GM12892 (cell line): ENCODE data around the gene TIMM44.

Experiments used
- DNase-seq: peaks from one replicate; pipeline ENCODE4 v3.0.0; 2011; ENCODE audit not compliant: insufficient read length
- FAIRE-seq: peaks from 2 replicates; lab custom pipeline; 2011; peaks lifted over from hg19 to GRCh38; lab: Jason Lieb, UNC
- POLR2A ChIP-seq: IDR thresholded peaks from 2 replicates; pipeline ENCODE4 v1.6.1; 2011; ENCODE audit warnings: low read depth, low read length, control low read depth
- POLR2AphosphoS5 ChIP-seq: IDR thresholded peaks from 2 replicates; pipeline ENCODE4 v1.6.1; 2011; ENCODE audit warnings: low read depth, low read length, control low read depth
- TAF1 ChIP-seq: IDR thresholded peaks from 2 replicates; pipeline ENCODE4 v1.6.1; 2011; ENCODE audit warnings: low read depth, mild to moderate bottlenecking, control low read depth, low read length, borderline replicate concordance

Gene TIMM44

DNA sequence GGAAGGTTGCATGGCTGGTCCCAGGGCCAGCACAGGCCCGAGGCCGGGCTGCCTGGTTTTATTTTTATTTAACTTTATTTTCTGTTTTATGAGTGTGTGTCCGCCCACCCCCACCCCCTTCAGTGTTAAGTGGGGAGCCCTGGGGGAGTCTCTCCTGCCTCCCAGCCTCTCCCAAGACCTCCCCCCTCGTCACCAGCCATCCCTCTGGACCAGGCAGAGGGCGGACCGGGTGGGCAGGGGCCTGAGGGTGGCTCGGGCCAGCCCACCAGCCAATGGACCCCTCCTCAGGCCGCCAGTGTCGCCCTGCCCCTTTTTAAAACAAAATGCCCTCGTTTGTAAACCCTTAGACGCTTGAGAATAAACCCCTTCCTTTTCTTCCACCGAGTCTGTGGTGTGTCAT is 29.4 kb downstream of the TIMM44 start:
- no peak for FAIRE-seq
- DNase-seq: no peak
- 0 out of 2 replicates have a peak, but pooled peaks have one; percentile 6 for TF ChIP-seq POLR2AphosphoS5
- no peak for TF ChIP-seq TAF1

DNA sequence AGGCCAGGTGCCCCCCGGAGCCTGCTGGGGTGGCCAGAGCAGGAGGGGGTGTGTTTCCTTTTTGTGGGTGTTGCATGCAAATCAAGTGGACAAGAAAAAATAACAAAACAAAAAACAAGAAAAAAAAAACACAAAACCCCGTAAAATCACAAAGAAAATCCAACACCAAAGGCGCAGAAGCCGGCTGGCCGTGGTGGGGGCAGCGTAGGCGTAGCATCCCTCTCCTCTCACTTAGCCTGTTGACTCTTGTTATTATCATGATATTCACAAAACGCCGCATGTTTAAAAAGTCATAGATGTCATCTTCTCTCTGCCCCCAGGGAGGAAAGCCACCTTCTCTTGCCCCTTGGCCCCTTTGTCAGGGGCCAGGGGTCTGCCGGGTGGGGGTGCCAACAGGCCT is 29.8 kb downstream of the TIMM44 start:
- no peak for TF ChIP-seq TAF1
- TF ChIP-seq POLR2AphosphoS5: peak; percentile 13; the same call in 1 of the 2 replicates
- no peak for FAIRE-seq
- DNase-seq: no peak

DNA sequence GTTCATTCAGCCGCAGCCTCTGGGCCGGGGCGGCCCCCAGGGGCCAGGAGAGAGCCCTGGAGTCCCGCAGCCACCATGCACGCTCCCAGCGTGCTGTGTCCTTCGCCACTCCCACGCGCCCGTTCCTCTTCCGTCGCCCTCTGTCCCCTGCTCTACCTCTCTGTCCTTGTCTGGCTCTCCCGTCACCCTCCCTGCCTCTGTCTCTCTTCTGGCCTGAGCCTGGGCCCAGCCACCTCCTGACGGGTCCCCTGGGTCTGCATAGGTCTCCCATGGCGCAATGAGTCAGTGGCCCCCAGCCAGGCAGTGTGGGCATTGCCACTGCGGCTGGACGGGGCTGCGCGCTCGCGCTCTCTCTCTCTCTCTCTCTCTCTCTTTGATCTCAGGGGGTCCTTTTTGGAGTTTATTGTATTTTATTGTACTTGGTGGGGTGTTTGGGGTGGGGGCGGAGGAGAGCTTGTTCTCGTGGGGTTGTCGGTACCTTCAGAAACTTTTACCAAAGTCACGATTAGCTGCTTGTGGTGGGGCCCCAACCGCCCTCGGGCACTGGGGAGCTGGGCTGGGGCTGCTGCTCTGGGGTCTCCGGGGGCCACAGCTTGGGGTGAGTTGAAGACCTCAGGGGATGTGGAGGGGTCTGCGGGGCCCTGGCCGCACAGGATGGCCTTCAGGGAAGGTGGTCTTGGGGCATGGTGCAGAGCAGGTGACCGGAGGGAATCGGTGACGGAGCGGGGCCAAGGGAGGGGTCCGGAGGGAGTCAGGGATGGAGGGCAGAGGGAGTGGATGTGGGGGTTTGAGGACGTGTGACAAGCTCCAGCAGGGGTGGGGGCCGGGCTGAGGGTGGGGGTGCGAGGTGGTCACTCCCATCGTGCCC is 30.5 kb downstream of the TIMM44 start:
- DNase-seq (no peak), FAIRE-seq (no peak)
- no peak for TF ChIP-seq POLR2AphosphoS5
- TF ChIP-seq TAF1: no peak
- TF ChIP-seq POLR2A: no peak

DNA sequence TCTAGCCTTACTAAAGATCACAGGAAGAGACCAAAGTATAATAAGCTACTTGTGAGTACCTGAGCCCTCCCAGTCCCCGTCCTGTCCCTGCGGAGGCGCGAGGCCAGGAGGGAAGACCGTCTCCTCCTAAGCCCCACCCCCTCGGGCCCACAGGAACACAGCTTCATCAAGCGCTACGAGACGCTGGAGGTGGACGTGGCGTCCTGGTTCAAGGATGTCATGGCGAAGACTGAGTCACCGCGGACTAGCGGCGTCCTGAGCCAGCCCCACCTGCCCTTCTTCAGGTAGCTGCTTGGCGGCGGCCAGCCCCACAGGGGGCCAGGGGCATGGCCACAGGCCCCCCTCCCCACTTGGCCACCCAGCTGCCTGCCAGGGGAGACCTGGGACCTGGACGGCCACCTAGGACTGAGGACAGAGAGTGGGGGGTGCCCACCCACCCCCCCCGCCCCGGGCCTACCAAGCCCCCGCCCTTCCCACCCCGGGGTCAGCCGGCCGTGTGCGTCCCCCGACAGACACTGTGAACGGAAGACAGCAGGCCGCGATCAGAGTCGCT is 31.2 kb downstream of the TIMM44 start:
- no peak for DNase-seq
- TF ChIP-seq POLR2AphosphoS5 (no peak), POLR2A (no peak), TAF1 (no peak)
- no peak for FAIRE-seq

DNA sequence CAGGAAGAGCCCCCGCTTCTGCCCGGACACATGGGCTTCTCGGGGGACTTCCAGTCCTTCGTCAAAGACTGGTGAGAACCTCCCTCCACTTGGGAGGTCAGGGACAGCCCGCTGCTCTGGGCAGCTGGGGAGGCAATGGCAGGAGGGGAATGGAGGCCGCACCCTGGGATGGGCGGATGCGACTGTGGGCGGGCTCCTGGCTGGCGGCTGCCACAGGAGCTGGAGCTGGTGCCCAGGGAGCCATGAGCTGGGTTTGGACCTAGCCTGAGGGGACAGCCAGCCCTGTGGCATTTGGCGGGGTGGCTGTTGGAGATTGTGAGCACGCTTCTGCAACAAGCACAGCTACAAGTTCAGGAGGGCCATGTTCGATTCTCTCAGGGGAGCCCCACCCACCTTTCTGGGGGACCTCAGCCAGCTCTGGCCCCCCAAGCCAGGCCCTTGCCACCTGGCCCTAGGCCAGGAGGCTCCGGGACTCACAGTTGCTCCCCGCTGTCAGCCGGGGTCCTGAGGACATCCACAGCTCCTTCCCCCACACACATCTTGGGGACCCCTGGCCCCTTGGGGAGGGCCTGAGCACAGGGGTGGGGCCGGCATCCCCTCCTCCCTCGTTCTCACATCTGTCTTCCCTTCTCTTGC is 31.8 kb downstream of the TIMM44 start:
- FAIRE-seq (no peak), DNase-seq (no peak)
- TF ChIP-seq POLR2A: no peak
- TF ChIP-seq TAF1: no peak

DNA sequence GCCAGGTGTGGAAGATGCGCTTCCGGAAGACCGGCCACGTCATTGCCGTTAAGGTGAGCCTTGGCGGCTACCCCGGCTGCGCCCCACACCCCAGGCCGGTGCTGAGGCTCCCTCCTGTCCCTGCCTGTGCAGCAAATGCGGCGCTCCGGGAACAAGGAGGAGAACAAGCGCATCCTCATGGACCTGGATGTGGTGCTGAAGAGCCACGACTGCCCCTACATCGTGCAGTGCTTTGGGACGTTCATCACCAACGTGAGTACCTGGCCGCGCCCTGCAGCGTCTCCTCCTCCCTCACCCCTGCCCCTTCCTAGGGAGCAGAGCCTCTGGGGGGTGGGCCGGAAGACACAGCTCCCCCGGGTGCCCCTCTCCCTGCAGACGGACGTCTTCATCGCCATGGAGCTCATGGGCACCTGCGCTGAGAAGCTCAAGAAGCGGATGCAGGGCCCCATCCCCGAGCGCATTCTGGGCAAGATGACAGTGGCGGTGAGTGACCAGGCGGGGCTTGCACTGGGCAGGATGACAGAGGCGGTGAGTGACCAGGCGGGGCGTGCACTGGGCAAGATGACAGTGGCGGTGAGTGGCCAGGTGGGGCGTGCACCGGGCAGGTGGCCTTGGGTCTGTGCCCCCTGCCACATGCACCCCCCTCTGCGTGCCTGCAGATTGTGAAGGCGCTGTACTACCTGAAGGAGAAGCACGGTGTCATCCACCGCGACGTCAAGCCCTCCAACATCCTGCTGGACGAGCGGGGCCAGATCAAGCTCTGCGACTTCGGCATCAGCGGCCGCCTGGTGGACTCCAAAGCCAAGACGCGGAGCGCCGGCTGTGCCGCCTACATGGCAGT is 32.9 kb downstream of the TIMM44 start:
- DNase-seq (no peak), FAIRE-seq (no peak)
- TF ChIP-seq POLR2A: no peak
- TF ChIP-seq TAF1: no peak
- TF ChIP-seq POLR2AphosphoS5: no peak

DNA sequence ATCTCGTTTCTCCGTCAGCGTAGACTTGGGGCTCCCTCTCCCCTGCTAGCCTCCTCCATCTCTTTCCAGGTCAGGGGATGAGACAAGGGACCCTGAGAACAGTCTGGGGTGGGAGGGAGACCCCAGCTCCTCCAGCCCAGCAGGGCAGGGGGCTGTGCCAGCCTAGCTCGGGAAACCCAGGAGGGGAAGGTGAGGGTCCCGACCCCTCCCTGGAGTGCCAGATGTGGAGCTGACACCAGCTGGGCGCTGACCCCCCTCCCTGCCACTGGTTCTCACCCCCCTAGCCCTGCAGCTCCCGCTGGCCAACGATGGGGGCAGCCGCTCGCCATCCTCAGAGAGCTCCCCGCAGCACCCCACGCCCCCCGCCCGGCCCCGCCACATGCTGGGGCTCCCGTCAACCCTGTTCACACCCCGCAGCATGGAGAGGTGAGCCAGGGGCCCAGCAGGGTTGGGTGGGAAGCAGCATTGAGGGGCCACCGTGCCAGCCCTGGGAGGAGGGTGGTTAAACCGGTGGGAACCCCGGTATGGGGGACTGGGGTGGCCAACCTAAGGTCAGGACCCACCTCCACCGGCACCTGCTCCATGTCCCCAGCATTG is 33.9 kb downstream of the TIMM44 start:
- no peak for DNase-seq
- FAIRE-seq: no peak
- TF ChIP-seq POLR2A (no peak), TAF1 (no peak), POLR2AphosphoS5 (no peak)

DNA sequence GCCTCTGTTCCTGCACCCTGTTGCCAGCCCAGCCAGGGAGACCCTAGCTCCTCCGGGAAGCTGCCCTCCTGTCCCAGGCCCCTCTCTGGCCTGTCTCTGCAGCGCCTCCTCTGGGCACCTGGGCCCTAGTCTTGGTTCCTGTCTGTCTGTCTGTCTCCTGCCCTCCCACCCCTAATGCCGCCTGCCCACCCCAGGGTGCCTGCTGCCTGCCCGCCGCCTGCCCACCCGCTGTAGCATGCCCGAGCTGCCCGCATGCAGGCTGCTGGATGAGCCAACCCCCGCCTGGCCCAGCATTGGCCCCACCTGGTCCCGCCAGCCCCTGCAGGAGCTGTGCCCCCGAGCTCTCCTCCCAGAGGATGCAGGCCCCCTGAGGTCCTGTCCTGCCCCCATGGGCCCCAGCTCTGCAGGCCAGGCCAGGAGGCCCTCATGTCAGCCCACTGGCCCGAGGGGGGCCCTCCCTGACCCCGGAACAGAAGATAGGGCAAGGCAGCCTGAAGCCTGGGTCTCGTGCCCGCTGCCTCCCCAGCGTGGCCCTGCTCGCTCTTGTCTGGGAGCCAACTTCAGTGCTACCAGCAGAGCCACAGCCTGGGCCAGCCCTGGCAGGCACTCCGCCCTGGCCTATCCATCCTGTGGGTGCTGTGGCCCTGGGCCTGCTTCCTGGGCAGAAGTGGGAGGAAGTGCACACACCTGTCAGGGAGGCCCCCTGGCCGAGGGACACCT is 34.6 kb downstream of the TIMM44 start:
- TF ChIP-seq POLR2A: no peak
- TF ChIP-seq TAF1: no peak
- no peak for TF ChIP-seq POLR2AphosphoS5
- FAIRE-seq: no peak
- DNase-seq: no peak

DNA sequence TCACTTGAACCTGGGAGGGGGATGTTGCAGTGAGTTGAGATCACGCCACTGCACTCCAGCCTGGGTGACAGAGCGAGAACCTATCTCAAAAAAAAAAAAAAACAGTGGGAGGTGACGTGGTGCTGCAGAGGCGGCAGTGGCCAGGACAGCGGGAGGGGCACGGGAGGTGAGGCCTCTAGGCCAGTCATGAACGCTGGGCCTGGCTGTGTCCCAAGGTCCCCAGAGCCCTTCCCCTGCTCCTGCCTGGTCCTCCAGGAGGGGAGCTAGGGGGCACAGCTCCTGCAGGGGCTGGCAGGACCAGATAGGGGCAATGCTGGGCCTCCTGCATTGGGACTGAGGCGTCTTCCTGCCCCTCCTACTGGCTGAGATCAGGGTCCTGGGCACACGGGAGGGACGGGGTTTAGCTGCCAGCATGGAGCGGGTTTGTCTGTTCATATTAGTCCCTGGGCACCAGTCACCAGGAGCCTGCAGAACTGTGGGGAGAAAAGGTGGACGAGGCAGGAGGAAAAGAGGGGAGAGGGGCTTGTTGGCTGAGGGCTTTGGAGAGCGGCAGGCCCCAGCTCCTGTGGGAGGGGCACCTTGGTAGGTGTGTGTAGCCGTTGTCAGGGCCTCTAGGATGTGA is 35.3 kb downstream of the TIMM44 start:
- no peak for TF ChIP-seq TAF1
- peak; percentile 38; the same call in 1 of the 2 replicates for TF ChIP-seq POLR2AphosphoS5
- DNase-seq (no peak), FAIRE-seq (no peak)

DNA sequence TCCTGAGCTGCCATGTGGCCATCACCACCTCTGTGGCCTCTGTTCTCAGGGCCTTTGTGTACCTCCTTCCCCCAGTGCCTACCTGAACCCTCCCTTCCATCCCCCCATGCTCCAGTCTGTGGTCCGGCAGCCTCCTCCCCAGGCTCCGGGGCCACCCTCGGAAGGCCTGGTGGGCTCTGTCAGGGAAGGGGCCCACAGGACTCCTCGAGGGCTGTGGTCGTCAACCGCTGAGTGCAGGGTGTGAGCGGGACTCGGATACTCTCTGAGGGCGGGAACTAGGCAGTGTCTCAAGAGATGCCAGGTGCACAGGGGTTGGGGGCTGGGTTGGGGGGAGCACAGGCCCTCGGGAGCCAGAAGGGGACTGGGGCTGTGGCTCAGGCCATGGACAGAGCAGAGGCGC is 35.9 kb downstream of the TIMM44 start:
- DNase-seq: no peak
- no peak for FAIRE-seq
- TF ChIP-seq POLR2AphosphoS5 (no peak), TAF1 (no peak), POLR2A (no peak)
